SW 1271 (cell line): ENCODE results near the gene CLK3.

Experiments used
- DNase-seq, 2 experiments: peaks; one replicate each; lab custom pipeline; 2025; lab: John Stamatoyannopoulos, UW

CLK3 gene

DNA sequence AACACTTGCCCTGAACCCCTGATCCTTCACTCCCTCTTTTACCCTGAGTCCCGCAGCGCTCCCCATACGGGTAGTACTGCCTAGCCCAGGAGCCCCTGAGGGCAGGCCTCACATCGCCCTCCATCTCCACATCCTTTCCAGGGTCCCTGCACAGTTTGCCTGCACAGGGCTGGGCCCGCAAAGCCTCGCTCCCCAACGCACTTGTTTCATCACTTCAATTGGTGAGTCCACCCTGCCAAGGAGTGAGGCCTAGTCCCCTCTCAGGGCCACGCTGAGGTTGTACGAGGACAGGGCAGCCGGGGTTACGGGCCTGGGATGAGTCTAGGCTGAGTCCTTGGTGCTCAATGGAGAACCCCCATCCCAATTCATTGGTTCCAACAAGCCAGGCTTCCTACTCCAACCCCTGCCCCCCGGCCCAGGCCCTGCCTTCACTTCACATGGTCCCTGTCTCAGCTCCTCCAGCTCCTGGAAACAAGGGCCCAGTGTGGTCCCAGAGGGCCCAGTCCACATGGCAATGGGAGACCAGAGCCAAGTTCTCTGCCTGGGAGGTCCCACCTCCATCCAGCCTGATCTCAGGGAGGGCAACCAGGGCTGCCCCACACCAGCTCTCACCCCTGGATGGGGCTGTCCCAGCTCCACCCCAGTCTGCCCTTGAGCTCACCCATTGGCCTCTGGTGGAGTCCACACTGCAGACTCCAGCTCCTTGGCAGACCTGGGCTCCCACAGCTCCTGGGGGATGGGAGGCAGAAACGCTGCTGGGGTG lies 12.4 kb upstream of the CLK3 start:
- no peak for DNase-seq

DNA sequence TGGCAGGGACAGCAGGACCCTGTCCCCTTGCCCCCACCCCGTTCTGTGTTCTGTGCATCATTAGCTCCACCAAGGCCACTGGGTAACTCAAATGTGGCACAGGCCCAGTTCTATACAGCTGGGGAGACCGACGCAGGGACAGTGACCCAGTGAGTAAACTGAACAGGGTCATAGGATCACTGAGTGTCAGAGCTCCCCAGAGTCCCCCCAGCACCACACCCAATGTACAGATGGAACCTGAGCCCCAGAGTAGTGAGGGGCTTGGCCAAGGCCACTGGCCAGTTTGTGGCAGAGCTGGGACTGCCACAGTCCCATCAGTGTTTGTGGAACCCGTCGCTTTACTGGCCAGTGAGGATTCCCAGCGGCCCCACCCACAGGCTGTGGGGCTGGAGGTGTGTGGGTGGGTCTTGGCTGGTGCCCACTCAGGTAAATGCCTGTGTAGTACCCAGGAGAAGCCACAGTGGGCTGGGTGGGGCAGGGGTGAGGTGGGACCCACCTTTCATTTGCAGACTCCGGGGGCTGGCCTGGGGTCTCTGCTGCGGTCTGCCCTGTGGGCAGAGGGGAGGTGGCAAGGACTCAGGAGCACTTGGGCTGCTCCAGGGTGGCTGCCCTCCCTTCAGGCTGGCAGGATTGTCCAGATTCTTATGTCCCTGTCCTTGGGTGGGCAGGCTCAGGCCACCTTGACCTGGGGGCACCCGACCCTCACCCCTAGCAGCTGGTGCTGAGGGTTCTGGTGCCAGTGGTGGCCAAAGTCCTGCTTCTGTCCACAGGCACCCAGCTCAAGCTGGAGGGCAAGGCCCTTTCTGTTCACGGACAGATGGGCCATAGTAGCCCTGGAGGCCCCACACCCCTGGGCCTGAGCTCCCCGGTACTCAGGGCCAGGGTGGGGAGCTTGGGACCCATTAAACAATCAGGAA lies 11.6 kb upstream of the CLK3 start:
- DNase-seq, result no peak

DNA sequence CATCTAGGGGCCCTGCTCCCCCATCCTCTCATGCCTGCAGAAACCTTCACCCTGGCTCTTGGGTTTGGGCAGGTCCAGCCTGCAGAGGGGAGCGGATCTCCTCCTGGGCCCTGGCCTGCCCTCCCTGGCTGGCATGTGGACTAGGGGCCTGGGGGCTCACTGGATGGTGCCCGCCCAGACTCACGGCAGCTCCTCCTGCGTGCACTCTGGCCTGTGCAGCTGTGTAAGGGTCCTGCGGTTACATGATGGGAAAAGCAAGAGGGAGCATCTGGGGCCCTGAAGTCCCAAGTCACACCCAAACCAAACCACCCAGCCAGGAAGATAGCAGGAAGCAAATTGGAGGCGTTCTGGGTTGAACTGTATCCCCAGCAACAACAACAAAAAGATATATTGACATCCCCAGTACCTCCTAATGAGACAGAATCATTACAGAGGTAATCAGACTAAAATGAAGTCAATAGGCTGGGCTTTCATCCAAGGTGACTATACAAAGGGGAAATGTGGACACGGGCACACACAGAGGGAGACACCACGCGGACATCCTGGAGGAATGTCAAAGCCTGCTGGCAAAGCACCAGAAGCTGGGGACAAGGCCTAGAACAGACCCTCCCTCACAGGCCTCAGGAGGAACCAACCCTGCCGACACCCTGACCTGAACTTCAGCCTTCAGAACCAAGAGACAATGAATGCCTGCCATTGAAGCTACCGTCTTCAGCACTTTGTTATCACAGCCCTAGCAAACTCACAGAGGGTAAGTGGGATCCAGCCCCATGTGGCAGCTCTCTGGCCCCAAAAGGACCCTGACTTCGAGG lies 10.4 kb upstream of the CLK3 start:
- no peak for DNase-seq

DNA sequence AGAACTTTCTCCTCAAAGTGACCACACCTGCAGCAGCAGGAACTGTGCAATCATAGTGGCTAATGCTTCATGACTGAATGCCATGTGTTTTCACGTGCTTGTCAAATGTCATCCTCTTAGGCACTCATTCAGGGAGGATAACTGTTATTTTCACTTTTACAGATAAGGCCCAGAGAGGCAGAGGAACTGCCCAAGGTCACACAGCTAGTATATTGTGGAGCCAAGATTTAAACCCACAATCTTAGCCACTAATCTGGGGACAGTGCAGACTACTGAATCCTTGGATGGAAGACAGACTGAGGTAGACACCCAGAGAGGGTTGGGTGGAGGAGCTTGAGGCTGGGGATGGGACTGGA lies 9.9 kb upstream of the CLK3 start:
- no peak for DNase-seq

DNA sequence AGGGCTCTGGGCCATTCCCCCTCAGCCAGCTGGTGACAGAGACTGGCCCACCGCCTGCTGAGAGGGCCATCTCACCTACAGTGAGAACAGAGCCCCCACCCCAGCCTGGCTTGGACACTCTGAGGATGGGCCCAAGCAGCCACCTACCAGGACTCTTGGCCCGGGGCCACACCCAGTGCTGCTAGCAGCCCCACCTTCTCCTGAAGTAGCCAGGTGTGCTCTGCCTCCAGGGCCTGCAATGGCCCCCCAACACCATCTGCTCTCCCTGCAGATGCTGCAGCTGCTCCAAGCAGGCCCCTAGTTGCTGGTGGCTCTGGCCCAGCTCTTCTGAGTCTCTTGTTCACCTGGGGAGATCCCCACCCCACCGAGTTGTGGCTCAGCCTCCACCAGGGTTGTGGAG lies 6.8 kb upstream of the CLK3 start:
- DNase-seq, result no peak

DNA sequence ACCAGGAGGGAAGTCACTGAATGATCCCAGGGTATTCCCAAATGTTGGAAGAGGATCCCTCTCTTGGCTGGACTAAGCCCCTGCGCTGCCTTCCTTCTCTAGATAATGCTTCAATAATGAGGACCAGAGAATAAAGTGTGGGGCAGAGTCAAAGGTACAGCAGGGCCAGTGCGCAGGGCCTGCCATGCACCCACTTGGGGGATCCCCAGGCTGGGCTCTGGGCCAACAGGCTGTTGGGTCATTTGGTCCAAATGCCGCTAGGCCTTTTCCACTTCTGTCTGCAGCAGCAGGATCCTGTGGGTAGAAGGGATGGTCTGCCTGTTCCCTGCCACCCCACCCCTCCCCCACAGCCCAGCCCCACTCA lies 5.7 kb upstream of the CLK3 start:
- no peak for DNase-seq

DNA sequence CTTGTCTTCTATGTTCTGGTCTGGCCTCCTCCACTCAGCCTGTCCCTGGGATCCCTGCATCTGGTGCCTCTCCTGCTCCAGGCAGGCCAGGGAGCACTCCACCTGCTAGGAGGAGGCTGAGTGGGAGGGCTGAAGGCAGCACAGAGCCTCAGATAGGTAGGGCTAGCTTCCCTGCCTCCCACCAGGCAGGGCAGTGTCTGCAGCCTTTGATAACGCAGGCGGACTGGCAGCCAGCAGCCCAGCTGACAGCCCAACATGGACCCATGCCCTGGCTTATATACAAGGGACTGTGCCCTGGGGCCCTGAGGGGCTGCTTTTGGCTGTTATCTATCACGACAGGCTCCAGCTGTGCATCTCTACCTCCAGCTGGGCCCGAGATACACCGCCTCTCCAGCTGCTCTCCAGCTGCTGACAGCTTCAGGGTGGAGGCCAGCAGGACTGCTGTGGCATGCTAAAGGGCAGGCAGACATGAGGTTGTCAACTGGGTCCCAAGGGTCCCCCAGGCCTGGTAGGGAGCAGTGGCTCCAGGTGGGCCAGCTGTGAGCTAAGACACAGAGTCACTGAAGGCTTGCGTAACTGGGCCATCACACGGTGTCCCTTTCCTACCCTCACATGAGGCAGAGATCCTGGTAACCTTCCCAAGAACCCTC lies 5.2 kb upstream of the CLK3 start:
- DNase-seq, result no peak

DNA sequence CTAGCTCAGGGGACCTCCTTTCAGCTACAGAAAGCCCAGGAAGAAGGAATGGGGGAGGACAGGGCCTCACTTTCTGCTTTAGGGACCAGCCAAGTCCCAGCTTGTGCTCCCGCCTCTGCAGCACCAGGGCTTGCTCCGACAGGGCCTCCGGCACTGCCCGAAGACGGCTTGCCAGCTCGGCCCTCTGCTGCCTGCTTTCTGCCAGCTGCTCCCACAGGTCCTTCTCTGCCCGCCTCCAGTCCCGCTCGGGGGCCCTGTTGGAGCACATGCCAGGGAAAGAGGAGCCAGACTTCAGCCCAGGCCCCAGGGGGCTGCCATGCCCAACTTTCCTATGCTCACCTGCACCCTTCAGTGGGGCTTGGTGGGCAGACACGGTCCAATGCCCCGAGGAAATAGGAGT lies 4.3 kb upstream of the CLK3 start:
- no peak for DNase-seq

DNA sequence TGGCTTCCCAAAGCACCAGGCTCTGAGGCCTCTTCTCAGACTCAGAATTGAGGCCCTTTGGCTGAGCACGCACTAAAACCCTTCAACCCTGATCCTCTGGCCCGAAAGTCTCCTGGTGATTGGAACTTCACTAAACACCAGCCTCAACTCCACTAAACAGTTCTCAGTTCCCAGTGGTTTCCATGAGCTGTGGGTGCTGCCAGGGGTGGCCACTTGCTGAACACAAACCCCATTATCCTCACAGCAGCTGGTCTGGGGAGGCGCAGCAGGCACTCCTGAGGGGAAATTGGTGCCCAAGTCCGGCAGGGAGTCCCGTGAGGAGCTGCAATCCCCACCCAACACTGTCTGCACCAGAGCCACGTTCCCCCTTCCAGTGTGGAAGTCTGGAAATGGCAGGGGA lies 3.8 kb upstream of the CLK3 start:
- no peak for DNase-seq

DNA sequence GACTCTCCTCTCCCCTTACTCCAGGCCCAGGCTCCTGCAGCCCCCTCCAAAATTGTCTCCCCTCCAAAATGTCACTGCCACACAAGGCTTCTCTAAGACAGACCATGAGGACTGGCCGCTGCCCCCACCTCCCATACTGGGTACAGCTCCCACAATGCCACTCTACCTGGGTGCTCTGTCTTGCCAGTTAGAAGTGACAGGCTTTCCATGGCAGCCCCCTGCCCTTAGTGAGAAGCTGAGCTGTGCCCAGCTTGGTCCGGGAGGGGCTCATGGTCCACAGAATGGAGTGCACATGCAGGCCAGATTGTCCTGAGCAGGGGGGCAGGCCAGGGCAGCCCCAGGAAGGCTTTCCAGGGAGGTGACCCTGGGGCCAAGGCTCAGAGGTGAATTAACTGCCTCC lies 3.0 kb upstream of the CLK3 start:
- DNase-seq, result no peak

DNA sequence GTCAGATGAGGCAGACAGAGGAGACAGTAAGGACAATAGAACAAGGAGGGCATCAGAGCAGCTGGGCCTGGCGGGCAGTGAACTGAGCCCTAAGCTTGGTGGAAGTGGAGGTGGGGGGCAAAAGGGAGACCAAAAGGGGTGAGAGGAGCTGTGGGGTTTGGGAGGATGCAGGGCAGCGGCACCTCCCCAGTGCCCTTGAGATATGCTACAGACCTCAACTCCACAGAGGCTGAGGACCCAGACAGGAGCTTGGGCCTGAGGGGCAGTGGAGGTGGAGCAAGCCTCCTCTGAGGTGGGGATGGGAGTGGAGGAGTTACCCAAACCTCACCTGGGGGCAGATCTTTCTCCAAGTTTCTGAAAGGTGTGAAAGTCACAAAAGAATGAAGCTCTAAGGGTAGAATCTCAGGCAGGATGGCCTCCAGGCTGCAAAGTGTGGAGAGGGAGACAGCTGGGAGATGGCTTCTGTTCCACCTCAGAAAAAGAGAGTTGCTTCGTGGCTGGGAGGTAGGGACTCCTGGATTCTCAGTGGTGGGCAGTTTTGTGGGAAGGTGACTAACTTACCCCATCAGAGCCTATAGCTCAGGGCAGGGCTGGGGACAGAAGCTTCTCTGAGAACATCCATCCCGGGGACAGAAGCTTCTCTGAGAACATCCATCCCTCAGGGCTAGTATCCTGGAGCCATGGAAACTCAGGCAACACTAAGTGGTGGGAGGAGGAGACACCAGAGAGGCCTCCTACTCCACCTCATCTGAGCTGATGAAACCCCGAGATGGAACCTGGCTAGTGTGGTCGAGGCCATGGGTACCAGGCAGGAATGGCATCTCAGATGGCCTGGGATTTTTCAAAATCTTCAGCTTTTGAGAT lies 2.3 kb upstream of the CLK3 start:
- no peak for DNase-seq

DNA sequence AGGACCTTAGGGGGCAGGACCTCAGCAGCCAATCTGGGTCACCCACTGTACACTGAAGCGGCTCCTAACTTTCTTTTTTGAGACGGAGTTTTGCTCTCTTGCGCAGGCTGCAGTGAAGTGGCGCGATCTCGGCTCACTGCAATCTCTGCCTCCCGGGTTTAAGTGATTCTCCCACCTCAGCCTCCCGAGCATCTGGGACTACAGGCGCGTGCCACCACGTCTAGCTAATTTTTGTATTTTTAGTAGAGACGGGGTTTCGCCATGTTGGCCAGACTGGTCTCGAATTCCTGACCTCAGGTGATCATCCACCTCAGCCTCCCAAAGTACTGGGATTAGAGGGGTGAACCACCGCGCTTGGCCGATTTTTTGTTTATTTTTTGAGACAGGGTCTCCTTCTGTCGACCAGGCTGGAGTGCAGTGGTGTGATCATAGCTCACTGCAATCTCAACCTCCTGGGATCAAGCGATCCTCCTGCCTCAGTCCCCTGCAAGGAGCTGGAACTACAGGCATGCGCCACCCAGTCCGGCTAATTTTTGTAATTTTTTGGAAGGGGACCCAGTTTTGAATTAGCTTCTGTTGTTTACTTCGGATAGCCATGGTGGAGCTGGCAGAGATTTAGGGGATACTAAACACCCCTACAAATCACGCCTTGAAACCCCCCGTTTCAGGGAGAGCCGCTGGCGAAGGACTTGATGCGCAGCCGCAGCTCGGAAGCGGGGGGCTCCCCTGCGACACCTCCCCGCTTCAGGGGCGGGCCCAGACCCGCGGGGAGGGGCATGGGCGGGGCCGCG lies 1.5 kb upstream of the CLK3 start:
- no peak for DNase-seq

DNA sequence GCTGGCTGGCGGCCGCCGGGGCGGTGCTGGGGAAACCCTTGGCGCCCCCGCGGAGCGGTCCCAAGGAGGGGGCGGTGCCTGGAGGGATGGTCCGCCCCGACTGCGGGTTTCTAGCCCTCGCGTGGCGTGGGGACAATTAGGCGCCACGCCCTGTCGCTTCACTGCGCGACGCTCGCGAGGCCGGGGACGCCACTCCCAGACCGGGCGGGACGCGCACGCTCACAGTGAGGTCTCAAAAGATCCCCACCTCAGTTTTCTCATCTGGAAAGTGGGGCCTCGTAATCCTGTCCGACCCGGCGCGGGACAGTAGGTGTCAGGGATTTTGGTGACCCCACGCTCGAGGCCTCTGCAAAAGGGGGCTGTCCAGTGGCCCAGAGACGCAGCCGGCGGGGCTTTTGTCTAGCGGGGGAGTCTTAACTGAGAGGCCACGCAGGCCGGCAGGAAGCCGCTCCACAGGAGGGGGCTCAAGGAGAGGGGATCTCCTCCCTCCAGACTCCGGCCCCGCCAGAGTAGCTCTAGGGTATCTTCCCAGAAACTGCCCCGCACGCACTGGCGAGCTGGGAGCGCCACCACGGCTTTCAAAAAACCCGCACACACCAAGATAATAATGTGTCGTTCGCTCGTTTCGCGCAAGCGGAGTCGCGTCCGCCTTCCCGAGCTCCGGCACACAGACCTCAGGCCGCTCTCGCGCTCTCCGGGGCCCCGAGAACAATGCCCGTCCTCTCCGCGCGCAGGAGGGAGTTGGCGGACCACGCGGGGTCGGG lies 710 bp upstream of the CLK3 start:
- DNase-seq, result peak; percentile 65 to 73

DNA sequence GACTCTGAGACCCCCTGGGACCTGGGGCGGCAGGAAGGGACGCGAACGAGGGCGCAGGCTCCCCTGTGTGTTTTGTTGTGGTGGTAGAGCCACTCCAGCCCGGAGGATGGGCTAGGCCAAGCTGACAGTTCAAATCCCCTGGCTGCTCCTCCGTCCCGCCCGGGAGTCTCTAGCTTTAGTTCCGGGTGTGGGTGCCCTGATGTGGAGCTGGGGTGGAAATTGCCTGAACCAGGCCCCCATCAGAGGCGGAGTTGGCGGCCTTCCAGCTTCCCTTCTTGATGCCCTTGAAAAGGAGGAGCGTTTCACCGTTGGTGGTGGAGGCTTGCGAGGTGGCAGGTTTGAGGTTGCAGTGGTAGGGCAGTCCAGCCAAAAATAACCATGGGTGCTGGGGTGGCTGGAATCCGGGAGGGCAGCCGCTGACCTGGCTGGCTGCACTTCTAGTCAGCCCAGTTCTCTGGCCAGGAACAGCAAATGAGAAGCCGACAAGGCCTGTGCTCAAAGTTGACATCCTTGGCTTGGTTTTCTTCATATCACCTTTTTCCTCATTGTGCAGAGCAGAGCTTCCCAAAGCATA lies 817 bp downstream of the CLK3 start:
- DNase-seq, result peak in 1 of 2 experiments; percentile 46

DNA sequence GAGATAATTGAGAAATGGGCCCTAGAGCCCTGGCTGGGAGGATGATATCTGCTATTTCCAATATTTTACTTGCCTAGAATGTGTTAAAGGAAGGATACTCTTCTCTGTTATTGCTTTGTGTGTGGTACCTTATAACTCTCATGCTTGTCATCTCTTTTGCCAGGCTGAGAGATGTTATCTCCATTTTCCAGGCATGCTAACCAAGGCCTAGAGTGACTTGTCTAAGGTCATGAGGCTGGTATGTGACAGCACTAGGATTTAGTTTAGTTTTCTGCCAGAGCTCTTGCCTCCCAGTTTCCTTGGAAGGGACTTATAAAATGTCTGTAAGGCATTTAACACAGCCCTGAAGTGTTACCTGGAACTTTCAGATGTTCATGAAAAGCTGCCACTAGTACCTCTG lies 1.4 kb downstream of the CLK3 start:
- no peak for DNase-seq

DNA sequence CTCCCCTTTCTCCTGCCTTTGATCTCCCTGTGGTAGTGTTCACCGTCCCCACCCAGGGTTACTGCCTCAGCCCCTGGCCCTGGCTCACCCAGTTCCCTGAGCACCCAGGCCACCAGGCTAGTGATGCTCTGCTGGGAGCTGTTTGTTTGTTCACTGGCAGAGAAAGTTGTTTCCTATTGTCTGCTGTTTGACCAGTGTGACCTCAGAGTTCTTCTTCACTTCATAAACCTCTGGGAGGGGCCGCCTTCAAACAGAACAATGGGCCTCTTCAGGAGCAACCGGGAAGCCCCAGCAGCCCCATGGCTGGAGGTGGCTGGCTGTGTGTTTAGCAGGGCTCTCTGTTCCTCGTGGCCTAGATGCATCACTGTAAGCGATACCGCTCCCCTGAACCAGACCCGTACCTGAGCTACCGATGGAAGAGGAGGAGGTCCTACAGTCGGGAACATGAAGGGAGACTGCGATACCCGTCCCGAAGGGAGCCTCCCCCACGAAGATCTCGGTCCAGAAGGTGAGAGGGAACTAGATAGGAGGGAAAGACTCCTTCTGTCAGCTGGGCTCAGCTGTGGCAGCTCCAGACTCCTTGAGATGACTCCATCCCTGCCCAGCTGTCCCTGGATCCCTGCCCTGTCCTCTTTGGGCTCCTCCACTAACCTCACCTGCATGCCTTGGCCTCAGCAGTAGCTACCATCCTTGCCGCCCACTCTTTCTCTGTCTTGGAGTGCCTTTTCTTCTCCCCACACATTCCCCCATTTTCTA lies 3.4 kb downstream of the CLK3 start:
- DNase-seq, result no peak

DNA sequence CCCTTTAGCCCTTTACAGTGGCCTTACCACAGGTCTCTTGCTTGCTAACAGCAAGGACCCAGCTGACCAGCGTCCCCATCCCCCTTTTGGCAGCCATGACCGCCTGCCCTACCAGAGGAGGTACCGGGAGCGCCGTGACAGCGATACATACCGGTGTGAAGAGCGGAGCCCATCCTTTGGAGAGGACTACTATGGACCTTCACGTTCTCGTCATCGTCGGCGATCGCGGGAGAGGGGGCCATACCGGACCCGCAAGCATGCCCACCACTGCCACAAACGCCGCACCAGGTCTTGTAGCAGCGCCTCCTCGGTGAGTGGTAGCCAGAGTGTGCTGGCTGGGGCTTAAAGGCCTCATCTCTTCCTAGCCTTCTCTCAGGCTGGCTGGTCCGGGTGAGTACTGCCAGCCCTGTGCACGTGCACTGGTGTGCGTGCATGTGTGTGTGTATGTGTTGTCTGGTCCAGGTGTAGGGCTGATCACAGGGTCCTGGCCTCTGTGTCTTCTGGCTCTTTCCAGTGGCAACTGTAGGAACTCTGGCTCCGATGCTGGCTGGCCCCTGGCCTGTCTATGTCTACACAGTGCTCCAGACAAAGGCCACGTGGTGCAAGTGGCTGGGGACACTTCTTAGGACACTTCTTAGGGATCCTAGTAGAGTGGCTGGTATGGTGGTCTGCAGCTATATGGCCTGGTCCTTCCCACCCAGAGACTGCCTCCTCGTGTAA lies 4.4 kb downstream of the CLK3 start:
- DNase-seq, result no peak
